NCI-H460 (cell line): Measurements from ENCODE around the gene C1orf105. TPM values are rescaled to one million over a fixed set of nuclear protein-coding genes. Genes with fewer than 3 reads are reported as not detected.
"Not testable (repeated sequence)": the region's sequence is repeated elsewhere in the genome, so short reads cannot be mapped to it uniquely, and the experiment has no call there.

Experiments
- DNase-seq: peaks from one replicate; pipeline ENCODE4 v3.0.0-alpha.2; 2016; ENCODE audit warnings: low read depth; ENCODE audit errors: extremely low read depth
- polyA plus RNA-seq: library from polyadenylated mRNA; depleted of rRNA; stranded (reverse); fragments of >200 nt; gene quantifications from 2 replicates; pipeline ENCODE4 v1.2.3, GENCODE V29; 2014; cell fraction: nucleus; rRNA removed
- total RNA-seq: library from RNA; depleted of rRNA; stranded (reverse); fragments of >200 nt; shearing (Covaris generic); gene quantifications from 2 replicates; pipeline ENCODE4 v1.2.3, GENCODE V29; 2014; rRNA removed

The C1orf105 gene, protein sequence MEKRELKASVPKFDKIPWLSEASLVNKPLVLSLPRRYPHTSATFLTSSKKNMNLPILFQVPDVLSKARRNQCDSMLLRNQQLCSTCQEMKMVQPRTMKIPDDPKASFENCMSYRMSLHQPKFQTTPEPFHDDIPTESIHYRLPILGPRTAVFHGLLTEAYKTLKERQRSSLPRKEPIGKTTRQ
- total RNA-seq: not detected in 2 replicates
- not detected in 2 replicates for polyA plus RNA-seq

DNA sequence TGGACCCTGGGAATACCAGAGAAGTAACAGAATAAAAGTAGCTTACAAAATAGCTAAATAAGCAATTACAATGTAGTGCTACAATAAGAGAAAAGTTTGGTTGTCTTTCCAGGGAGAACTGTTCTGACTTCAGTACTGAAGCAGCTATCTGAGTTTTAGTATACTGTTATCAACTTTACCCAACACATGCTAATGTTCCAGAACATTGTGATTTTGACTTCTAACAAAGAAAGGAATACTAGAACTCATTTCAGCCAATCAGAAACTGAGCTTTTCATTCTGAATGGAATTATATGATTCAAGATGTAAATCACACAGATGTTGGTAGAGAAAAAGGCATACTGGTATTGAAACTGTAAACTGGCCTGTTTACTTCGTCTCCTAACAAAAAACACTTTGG lies at the start of gene C1orf105:
Gene C1orf105 (plus strand): TSS at position 301 of the 400 bp plus-strand sequence. CDS start 201 bp downstream, outside the sequence.
- DNase-seq: no peak

DNA sequence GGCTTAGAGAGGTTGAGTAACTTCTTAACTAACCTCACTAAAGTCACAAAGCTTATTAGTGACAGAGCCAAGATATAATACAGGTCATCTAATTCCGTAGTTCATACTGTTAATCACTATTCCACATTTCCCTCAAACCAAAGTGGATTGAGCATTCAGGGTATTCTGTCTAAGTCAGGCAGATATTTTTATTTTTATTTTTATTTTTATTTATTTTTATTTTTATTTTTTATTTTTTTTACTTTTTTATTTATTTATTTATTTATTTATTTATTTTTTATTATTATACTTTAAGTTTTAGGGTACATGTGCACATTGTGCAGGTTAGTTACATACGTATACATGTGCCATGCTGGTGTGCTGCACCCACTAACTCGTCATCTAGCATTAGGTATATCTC lies 48.8 kb upstream of the C1orf105 start:
- not testable (repeated sequence) for DNase-seq

DNA sequence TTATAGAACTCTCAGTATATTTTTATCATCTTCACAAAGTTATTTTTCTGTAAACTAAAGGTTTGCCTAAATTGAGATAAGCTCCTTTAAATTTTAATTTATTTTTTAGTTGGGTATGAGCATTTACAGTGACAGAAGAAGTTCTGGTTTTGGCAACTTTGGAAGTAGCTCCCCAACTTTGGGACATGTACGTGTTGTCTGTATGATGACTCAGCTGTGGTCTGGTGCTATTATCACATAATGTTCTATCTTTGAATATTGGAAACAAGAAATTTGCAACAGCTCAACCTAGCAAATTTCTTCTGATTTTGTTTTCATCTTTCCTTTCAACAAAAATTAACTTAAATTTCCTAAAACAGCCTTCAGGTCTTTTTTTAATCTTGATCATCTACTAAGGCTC lies 46.6 kb upstream of the C1orf105 start:
- no peak for DNase-seq

DNA sequence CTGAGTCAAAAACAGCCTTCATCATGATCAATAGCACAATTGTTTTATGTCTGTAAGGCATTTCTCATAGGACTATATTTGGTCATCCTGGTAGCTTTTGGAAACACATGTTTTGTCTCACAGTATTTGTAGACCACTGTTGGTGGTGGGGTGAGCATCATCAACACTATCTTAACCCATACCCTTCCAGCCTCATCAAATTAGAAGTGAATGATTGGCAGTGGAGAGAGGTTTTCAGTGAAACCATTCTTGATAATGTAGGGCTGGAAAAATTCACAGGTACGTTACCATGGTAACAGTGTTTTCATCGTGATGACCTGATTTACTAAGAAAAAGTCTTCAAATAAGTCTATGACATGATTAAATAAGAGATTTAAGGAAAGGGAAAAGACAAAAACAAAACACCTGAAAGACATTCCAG lies 45.3 kb upstream of the C1orf105 start:
- DNase-seq: no peak

DNA sequence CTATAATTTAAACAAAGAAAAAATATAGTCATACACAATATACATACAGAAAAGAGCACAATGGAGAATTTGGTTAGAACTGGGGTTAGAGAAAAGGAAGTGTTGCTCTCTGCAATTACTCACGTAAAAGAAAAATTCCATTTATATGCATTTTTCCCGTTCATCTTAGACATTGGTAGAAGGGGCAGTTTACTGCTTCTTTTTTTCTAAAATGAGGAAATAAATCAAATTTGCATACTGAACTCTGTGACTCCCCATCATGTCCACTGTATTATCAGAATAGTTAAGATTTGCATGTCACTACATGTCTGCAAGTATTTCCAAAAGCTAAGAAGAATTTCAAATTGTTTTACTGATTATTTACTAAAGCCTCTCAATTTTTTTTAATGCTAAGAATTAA lies 44.1 kb upstream of the C1orf105 start:
- DNase-seq: no peak

DNA sequence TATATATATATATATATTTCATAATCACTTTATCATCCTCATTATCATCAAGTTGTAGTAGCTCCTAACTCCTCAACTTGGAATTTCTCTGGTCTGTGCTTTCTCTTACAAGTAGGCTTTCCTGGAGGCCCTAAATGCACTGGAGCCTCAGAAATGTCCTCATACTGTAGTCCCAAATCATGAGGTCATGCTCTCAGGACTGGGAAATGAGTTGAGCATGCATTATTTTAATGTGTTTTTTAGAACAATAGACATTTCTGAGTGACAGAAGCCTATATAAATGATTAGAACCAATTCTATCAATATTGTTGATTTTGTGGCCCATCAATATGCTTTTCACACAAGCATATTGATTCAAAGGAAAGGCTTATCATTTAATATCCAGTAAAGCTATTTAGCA lies 42.9 kb upstream of the C1orf105 start:
- DNase-seq: no peak

DNA sequence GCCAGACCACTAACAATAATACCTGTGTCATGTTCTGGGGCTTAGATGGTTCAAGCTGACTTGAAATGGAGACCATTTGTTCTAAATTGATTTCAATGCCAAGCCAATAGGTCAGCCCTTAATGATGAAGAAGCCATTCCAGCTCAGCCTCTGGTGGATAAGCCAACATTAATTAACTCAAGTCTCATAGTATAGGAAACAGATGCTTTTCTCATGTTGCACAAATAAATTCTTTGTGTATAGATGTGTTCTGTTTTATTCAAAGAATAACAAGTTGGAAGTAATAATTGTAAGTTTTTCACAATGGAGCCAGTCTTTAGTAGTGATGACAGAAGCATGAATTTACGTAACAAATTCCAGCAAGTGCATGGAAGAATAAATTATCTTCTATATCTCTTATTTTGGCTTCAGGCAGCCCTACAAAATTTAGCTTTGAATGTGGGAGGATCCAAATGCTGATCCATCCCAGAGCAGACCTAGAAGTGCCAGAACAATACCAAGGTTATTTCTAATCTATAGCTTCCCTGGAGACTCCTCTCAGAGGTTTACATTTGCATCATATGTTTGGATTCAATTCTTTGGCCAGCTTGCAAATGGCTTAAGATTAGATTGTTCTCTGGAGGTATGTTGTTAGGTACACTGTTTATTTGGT lies 42.2 kb upstream of the C1orf105 start:
- DNase-seq: no peak

DNA sequence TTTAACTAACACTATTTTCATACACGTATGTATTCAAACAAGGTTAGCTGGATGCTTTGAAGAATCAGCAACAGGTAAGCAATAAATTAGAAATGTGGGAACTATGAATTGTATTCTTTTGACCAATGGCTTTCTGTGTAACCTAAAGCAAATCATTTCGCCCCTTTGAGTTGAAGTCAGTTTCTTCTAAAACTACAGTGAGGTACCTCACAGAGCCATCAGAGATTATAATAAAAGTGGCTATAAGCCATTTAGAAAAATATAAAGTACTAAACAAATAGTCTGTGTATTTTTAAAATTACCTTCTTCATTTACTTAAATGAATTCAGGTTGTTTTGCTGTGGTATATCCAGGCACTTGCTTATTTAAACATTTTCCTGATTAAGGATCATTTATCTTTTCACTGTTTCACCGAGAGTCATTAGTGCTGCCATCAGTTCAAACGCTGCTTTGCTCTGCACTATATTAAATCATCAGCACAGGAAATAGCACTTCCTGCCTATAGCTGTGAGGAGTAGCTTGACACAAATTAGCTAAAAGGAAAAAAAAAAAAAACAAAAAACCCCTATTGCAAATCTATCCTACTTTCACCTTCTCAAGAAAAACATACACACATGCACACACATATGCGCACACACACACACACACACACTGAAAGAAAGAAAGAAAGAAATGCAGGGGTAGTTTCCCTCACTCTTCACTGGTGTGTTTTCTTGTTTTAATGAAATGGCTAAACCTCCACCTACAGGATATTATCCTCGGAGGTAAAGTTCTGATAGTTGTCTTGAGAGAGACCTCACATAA lies 39.8 kb upstream of the C1orf105 start:
- DNase-seq: no peak

DNA sequence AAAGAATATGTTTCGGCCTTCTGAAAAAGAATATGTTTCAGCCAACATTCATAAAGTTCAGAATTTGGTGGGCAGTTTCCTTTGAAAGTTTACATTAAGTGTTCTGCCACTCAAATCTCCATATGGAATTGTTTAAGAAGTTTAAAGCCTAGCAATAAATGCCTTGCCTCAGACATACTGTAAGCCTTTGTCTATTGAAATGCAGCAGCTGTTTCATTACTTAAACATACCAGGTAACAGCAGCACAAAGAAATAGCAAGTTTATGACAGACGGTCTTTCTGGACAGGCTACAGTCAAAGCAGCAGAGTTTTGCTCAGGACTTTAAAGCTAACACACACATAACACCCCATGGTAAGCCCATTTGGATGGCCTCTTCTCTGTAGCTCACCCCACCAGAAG lies 38.5 kb upstream of the C1orf105 start:
- DNase-seq: no peak

DNA sequence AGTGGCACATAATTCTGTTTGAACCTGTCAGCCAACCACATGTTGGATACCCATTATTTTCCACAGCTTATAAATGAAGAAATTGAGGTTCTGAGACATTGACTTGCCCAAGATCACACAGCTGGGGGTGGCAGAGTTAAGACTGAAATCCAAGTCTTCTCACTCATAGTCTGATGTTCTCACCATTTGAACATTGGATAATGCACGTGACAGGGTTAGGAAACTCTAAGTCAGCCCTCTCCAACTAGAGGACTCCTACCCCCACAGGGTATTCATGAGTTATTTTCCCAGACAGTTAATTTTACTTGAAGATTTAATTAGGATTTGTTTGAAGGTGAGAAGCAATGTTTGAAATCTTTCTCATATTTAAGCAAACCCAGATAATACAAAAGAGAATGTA lies 38.1 kb upstream of the C1orf105 start:
- no peak for DNase-seq

DNA sequence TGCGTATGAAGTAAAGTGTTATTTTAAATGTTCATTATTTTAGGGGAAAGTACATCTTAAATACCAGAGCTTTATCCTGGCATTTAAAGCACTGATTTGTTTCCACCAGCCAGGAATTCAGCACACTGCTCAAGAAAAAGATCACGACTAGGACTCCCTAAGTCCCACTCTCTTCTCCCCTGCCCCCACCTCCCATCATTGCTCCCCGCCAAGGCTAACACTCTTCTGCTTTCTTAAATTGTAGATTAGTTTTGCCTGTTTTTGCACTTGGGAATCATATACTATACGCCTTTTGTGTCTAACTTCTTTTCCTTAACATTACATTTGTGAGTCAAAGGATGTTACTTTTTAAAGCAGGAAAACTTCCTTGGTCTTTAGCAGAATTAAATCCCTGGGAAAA lies 37.5 kb upstream of the C1orf105 start:
- no peak for DNase-seq

DNA sequence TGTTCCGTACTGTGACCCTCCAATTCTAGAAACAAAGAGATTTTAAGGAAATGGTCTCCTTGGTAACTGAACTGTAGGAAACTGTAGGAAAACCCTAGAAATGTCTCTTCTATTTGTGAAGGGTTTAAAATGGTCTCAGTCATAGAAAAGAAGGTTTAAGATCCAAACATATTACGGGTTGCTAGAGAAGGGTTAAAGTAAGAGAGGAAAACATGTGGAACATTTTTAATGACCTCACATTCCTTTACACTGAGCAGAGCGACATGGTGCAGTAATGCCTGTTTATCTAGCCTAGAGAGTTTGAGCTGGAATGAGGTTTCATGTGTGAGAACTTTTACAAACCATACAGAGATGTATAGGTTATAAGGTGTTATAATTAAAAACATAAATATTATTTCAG lies 36.9 kb upstream of the C1orf105 start:
- DNase-seq: no peak

DNA sequence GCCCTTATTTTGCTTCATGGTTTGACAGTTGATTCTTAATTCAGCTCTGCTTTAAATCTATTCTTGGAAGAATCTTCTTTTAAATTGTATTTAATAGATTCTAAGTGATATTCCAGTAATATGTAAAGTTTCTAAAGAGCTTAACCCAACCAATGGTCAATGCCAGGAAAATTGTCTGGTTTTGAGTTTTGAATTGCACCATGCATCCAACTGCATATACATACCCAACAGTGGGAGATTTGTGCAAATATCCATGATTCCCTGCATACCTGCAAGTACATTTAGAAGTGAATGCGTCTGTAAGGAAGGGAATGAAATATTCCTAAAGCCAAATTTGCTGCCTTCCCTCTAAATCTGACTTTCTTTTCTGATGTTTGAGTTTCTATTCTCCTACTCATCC lies 35.8 kb upstream of the C1orf105 start:
- DNase-seq: no peak

DNA sequence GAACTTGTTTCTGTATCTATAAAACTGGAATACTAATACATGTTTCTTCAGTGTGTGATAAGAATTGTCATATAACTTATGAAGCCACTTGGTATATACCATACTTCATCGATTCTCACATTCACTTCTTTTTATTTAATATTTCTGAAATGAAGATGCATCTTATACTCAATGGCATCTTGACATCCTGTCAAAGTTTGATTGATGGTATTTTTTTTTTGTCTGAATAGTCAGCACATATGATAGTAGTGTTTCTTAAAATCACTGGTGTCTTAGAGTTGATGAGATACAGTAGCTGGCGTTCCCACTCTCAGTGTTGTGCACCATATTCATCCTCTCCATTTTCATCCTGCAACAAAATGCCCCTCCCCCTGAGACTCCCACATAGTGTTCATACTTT lies 34.4 kb upstream of the C1orf105 start:
- no peak for DNase-seq

DNA sequence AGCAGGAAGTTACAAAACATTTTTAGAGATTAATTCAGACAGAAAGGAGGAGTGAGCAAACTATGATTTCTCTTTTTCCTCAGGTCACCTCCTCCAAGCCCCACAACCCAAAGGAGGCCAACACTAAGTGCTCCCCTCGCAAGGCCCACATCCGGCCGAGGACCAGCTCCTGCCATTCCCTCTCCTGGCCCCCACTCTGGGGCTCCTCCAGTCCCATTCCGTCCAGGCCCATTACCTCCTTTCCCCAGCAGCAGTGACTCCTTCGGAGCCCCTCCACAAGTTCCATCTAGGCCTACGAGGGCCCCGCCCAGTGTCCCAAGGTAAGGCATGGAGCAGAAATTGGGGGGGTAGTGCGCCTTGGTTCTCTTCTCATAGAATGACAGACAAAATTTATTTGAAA lies 32.0 kb upstream of the C1orf105 start:
- DNase-seq: no peak

DNA sequence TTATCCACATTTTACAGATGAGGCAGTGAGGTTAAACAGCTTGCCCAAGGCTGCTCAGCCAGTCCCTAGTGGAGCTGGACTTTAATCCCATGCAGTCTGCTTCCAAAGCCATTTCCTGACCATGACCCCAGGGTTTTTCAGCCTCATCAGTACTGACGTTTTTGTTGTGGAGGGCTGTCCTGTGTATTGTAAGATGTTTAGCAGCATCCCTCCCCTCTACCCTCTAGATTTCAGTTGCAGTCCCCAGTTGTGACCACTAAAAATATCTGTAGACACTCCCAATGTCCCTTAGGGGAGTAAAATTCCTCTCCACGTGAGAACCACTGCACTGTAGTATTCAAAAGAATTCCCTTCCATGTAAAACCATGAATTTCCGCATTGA lies 30.2 kb upstream of the C1orf105 start:
- no peak for DNase-seq

DNA sequence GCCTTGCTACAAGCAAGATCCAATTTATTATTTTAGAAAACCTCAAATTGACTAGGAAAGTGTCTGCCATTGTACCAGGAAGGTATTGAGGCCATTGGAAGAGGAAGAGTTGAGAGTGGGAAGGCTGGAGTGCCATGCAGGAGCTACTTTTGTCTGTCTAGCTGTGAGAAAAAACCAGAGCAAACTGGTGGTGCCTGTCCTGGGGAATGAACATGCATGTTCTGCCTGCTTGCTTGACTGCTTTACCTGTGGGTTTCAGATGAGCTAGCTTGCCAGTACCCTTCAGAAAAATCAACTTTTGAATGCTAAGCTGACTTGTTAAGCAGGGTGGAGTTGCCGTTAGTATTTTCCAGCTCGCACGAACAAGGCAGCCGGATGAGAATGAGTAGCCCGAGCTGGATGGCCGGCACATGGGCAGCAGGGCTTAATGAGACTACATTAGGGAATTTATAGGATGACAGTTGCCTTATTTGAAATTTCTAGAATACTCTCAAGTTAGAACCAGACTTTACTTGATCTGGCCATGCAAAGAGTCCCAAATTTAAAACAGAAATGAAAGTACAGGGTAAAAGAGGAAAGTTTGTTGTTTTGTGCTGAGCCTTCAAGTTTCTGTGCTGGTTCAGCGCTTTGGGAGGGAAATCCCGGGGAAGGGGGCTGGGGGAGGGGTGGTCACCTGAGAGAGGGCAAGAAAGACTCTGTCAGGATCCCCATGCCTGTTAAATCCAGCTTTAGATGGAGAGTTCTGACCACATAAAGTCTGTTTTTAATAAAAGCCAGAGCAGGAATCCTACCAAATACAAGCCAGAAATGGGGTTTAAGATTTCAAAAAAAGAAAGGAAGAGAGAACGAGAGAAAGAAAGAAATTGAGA lies 29.6 kb upstream of the C1orf105 start:
- no peak for DNase-seq

DNA sequence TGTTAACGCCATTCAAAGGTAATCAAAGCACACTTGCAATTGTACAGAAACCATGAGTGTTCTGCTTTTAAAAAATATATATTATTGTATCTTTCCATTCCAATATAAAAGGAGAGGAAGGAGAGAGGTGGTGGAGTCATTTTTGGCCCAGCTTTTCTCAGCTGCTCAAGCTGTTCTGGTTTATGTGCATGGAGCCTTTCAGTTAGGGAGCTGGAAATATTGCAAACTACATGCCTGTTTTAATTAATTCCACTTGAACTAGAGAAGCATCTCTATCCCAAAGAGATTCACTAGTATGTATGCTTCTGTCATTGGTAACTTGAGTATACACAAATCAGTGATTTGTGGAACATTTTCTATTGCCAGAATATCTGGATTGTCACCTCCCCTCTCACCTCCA lies 28.5 kb upstream of the C1orf105 start:
- no peak for DNase-seq

DNA sequence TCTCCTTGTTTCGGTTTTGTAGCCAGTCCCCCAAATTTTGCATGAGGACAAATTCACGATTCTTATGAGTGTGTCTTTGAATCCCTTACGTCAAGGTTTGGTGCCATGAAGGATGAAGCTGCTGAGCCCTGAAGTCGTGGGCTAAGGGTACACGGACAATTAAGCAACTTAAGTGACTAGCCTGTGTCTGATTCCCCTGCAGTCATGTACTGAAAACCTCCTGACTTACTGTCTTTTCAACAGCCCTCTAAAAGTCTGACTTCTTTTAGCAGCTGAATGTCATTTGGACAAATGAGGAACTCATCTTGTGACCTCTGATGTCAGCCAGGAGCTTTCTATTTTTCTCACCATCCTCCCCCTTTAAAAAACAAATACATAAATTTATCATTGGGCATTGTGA lies 27.1 kb upstream of the C1orf105 start:
- DNase-seq: no peak

DNA sequence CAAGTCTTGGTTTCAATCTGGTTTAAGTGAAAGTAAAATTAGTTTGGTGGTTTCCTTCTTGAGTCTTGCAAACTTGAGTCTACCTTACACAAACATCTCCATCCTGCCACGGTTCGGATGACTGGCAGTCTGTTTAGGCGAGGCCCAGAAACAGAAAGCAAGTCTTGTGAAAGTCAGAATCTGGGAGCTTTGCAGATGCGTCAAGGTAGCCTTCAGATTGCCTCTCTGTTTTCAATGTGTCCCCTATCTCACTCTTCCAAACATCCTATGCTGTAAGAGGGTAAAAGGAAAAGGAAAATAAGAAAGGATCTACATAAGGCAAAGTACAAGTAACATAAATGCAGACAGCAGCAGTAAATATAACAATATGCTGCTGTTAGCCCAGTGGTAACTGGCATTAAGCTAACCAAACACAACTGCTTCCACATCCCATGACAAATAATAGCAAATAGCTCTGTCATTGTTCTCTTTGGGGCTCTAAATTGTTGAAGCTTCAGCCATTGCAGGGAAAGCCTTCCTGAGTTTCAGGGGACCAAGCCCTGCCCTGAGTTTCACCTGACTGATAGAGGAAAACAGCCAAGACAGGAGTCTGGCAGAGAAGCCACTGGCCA lies 26.2 kb upstream of the C1orf105 start:
- peak; percentile 16 for DNase-seq
